Activated T-helper 1 cell treated with anti-CD3 and anti-CD28 coated beads, Interleukin-12 subunit alpha, Interleukin-12 subunit beta, Interleukin-2, Interleukin-4 antibody, amounts not matched to agents 30 ng/mL and 10 ng/mL and 1 ng/mL, durations not matched to agents 14 hours and 24 hours and 36 hours (primary cell): ENCODE measurements around the gene NUDT4. TPM values are rescaled to one million over a fixed set of nuclear protein-coding genes. Genes with fewer than 3 reads are reported as not detected.
A peak's percentile ranks its signal among the peaks of the same experiment; 100 is the strongest.
"Not testable (repeated sequence)": the region's sequence is repeated elsewhere in the genome, so short reads cannot be mapped to it uniquely, and the experiment has no call there.

ENCODE experiments used
- DNase-seq: peaks from one replicate; pipeline ENCODE4 v3.0.0; 2021; ENCODE audit warnings: low spot score
- H3K27ac Mint-ChIP-seq: one replicate; pipeline ENCODE4 v1.8.0; 2021; ENCODE audit warnings: mild to moderate bottlenecking, mixed read lengths
- H3K27me3 Mint-ChIP-seq: one replicate; pipeline ENCODE4 v1.8.0; 2022; ENCODE audit warnings: mild to moderate bottlenecking, moderate library complexity, mixed read lengths; ENCODE audit not compliant: insufficient read depth
- H3K36me3 Mint-ChIP-seq: one replicate; pipeline ENCODE4 v1.8.0; 2021; ENCODE audit warnings: low read depth, mixed read lengths
- H3K4me1 Mint-ChIP-seq: one replicate; pipeline ENCODE4 v1.8.0; 2021; ENCODE audit warnings: low read depth, mixed read lengths
- H3K4me3 Mint-ChIP-seq: one replicate; pipeline ENCODE4 v1.8.0; 2021; ENCODE audit warnings: mild to moderate bottlenecking, moderate library complexity, mixed read lengths
- H3K9me3 Mint-ChIP-seq: one replicate; pipeline ENCODE4 v1.8.0; 2021; ENCODE audit warnings: mixed read lengths
- intact Hi-C: fragments of 100-400 bp; cut with micrococcal nuclease; formaldehyde crosslinking; loops from one replicate; pipeline ENCODE4 v1.15.1; 2024
- total RNA-seq: library from RNA; stranded (reverse); gene quantifications from 2 replicates; pipeline ENCODE4 v1.2.3, GENCODE V29; 2022

The NUDT4 gene
- total RNA-seq, 1 donor from 2014 or later: 94.3 TPM

GRCh38 chr12:93412396-93412795 lies 34.7 kb downstream of the NUDT4 start:
- Mint-ChIP-seq H3K4me1 (peaks cover 77% of the 10 kb centered on the region), H3K27ac (peak overlapping the region; percentile 29), H3K36me3 (peaks cover 45% of the 10 kb centered on the region)
- H3K9me3 Mint-ChIP-seq, intact Hi-C loops, H3K27me3 Mint-ChIP-seq, DNase-seq, H3K4me3 Mint-ChIP-seq: not testable (repeated sequence)

GRCh38 chr12:93413064-93413463 lies 35.3 kb downstream of the NUDT4 start:
- H3K36me3 Mint-ChIP-seq: peaks cover 45% of the 10 kb centered on the region

GRCh38 chr12:93415723-93416464 lies 38.2 kb downstream of the NUDT4 start:
- Mint-ChIP-seq H3K9me3 (no peaks in the 10 kb centered on the region), H3K27ac (peak overlapping the region; percentile 82), H3K4me1 (peaks cover 76% of the 10 kb centered on the region), H3K4me3 (peak overlapping the region; percentile 66), H3K27me3 (no peaks in the 10 kb centered on the region), H3K36me3 (peaks cover 26% of the 10 kb centered on the region)
- intact Hi-C loops: loop anchor here (2.0 to 5.0 kb wide), 6 partner anchors 21 to 686 kb away; partner anchors contain the start of gene EEA1
- DNase-seq: no peak

More at GRCh38 chr12:93413064-93413463, 35.3 kb downstream of the NUDT4 start:
- H3K27me3 Mint-ChIP-seq: no peaks in the 10 kb centered on the region
- DNase-seq: no peak
- peaks cover 75% of the 10 kb centered on the region for H3K4me1 Mint-ChIP-seq
- H3K4me3 Mint-ChIP-seq: no peak overlapping the region
- intact Hi-C loops: no loop called here
- H3K9me3 Mint-ChIP-seq: no peaks in the 10 kb centered on the region
- H3K27ac Mint-ChIP-seq: peak overlapping the region; percentile 24

GRCh38 chr12:93417967-93418480 lies 40.3 kb downstream of the NUDT4 start:
- no peaks in the 10 kb centered on the region for H3K27me3 Mint-ChIP-seq
- peaks cover 15% of the 10 kb centered on the region for H3K36me3 Mint-ChIP-seq
- no peaks in the 10 kb centered on the region for H3K9me3 Mint-ChIP-seq
- no peak for DNase-seq
- H3K27ac Mint-ChIP-seq: no peak overlapping the region
- intact Hi-C loops: loop anchor here (2.0 to 5.0 kb wide), 7 partner anchors 19 to 684 kb away; partner anchors contain the start of gene EEA1
- no peak overlapping the region for H3K4me3 Mint-ChIP-seq
- H3K4me1 Mint-ChIP-seq: peaks cover 74% of the 10 kb centered on the region

GRCh38 chr12:93419388-93420034 lies 41.8 kb downstream of the NUDT4 start:
- Mint-ChIP-seq H3K9me3 (no peaks in the 10 kb centered on the region), H3K36me3 (peaks cover 5% of the 10 kb centered on the region), H3K4me3 (no peak overlapping the region), H3K4me1 (peaks cover 73% of the 10 kb centered on the region), H3K27me3 (no peaks in the 10 kb centered on the region), H3K27ac (peak overlapping the region; percentile 3)
- intact Hi-C loops: loop anchor here (1.0 to 5.0 kb wide), 9 partner anchors 22 to 683 kb away; partner anchors contain the start of genes EEA1, MRPL42 and UBE2N
- DNase-seq: no peak

- H3K27me3 Mint-ChIP-seq: no peaks in the 10 kb centered on the region
- intact Hi-C loops: no loop called here
- DNase-seq: no peak
- H3K4me1 Mint-ChIP-seq: peaks cover 72% of the 10 kb centered on the region
- H3K36me3 Mint-ChIP-seq: no peaks in the 10 kb centered on the region
- H3K4me3 Mint-ChIP-seq: no peak overlapping the region
- no peaks in the 10 kb centered on the region for H3K9me3 Mint-ChIP-seq
- H3K27ac Mint-ChIP-seq: no peak overlapping the region
These were observed 44.3 kb downstream of the NUDT4 start for GRCh38 chr12:93422050-93422449.

GRCh38 chr12:93425736-93426411 lies 48.1 kb downstream of the NUDT4 start:
- H3K4me3 Mint-ChIP-seq: no peak overlapping the region
- peaks cover 3% of the 10 kb centered on the region for H3K36me3 Mint-ChIP-seq
- intact Hi-C loops: no loop called here
- H3K4me1 Mint-ChIP-seq: peaks cover 72% of the 10 kb centered on the region
- no peaks in the 10 kb centered on the region for H3K27me3 Mint-ChIP-seq
- H3K27ac Mint-ChIP-seq: no peak overlapping the region
- no peaks in the 10 kb centered on the region for H3K9me3 Mint-ChIP-seq
- no peak for DNase-seq

- Mint-ChIP-seq H3K4me1 (peaks cover 74% of the 10 kb centered on the region), H3K27me3 (no peaks in the 10 kb centered on the region), H3K4me3 (no peak overlapping the region), H3K9me3 (no peaks in the 10 kb centered on the region), H3K36me3 (peaks cover 3% of the 10 kb centered on the region), H3K27ac (no peak overlapping the region)
- DNase-seq: no peak
- intact Hi-C loops: no loop called here
These were observed 48.7 kb downstream of the NUDT4 start for GRCh38 chr12:93426412-93426805.

GRCh38 chr12:93427779-93428564 lies 50.2 kb downstream of the NUDT4 start:
- Mint-ChIP-seq H3K9me3 (no peaks in the 10 kb centered on the region), H3K4me1 (peaks cover 72% of the 10 kb centered on the region), H3K27ac (peak overlapping the region; percentile 36), H3K27me3 (peaks cover 2% of the 10 kb centered on the region), H3K36me3 (peaks cover 5% of the 10 kb centered on the region), H3K4me3 (no peak overlapping the region)
- intact Hi-C loops: no loop called here
- DNase-seq: no peak

- peaks cover 61% of the 10 kb centered on the region for H3K4me1 Mint-ChIP-seq
- H3K9me3 Mint-ChIP-seq: no peaks in the 10 kb centered on the region
- DNase-seq: no peak
- H3K27me3 Mint-ChIP-seq: peaks cover 2% of the 10 kb centered on the region
- H3K27ac Mint-ChIP-seq: no peak overlapping the region
- intact Hi-C loops: no loop called here
- H3K4me3 Mint-ChIP-seq: no peak overlapping the region
- H3K36me3 Mint-ChIP-seq: peaks cover 7% of the 10 kb centered on the region
These were observed 51.7 kb downstream of the NUDT4 start for GRCh38 chr12:93429448-93429847.

- Mint-ChIP-seq H3K27ac (no peak overlapping the region), H3K27me3 (peaks cover 2% of the 10 kb centered on the region), H3K36me3 (peaks cover 7% of the 10 kb centered on the region), H3K4me3 (no peak overlapping the region), H3K9me3 (no peaks in the 10 kb centered on the region), H3K4me1 (peaks cover 57% of the 10 kb centered on the region)
- intact Hi-C loops: loop anchor here (5.0 kb wide), 1 partner anchor 37 kb away; the partner anchor contains the start of gene MRPL42
- DNase-seq: no peak
These were observed 52.1 kb downstream of the NUDT4 start for GRCh38 chr12:93429852-93430251.

- Mint-ChIP-seq H3K9me3 (no peaks in the 10 kb centered on the region), H3K4me3 (no peak overlapping the region), H3K36me3 (peaks cover 7% of the 10 kb centered on the region), H3K4me1 (peaks cover 53% of the 10 kb centered on the region), H3K27me3 (peaks cover 2% of the 10 kb centered on the region), H3K27ac (no peak overlapping the region)
- intact Hi-C loops: loop anchor here (5.0 kb wide), 1 partner anchor 37 kb away; the partner anchor contains the start of gene MRPL42
- no peak for DNase-seq
These were observed 52.6 kb downstream of the NUDT4 start for GRCh38 chr12:93430280-93430679.
